ENCODE data around the gene ZSCAN5B. TPM values are rescaled to one million over a fixed set of nuclear protein-coding genes. Genes with fewer than 3 reads are reported as not detected.
"Not testable (repeated sequence)": the region's sequence is repeated elsewhere in the genome, so short reads cannot be mapped to it uniquely, and the experiment has no call there.

ZSCAN5B gene
- polyA plus RNA-seq (2013) = 0.03 and 0.04 TPM in 2 replicates

GRCh38 chr19:56197646-56198045, at the start of gene ZSCAN5B:
Gene ZSCAN5B (minus strand): TSS chr19:56197783. CDS start chr19:56193052, 4,731 bp downstream.
- not testable (repeated sequence) for H4K8ac ChIP-seq (ENCODE audit: low read depth, low read length); H3K4me2 ChIP-seq (ENCODE audit: low read length); H2BK5ac ChIP-seq (ENCODE audit: low read depth, low read length, poor library complexity); H2BK12ac ChIP-seq (ENCODE audit: low read length); H3K4ac ChIP-seq (ENCODE audit: low read depth, low read length); H3K18ac ChIP-seq (ENCODE audit: low read length); H2AK5ac ChIP-seq (ENCODE audit: low read length); H2AFZ ChIP-seq (ENCODE audit: insufficient read depth, low read length, poor library complexity); H3K9ac ChIP-seq (ENCODE audit: low read length); H3K27ac ChIP-seq (ENCODE audit: low read depth, low read length); H4K12ac ChIP-seq (ENCODE audit: low read depth, low read length); H3K36me3 ChIP-seq (ENCODE audit: control insufficient read depth in 1 of 2, insufficient read depth in 2 of 2, low read length in 2 of 2); H3K4me3 ChIP-seq (ENCODE audit: low read depth, low read length); H3K4me1 ChIP-seq (ENCODE audit: control insufficient read depth in 1 of 2, insufficient read depth in 2 of 2, low read length in 2 of 2); H3K79me1 ChIP-seq (ENCODE audit: low read length); H4K91ac ChIP-seq (ENCODE audit: low read depth, low read length); H3K79me2 ChIP-seq (ENCODE audit: control insufficient read depth, insufficient read depth, low read length, poor library complexity); H3K23ac ChIP-seq (ENCODE audit: low read length); H3K14ac ChIP-seq (ENCODE audit: low read length); H3K27me3 ChIP-seq (ENCODE audit: insufficient read depth, low read length); H3K9me3 ChIP-seq (ENCODE audit: insufficient read depth, low read depth, low read length); H2BK120ac ChIP-seq (ENCODE audit: insufficient read depth, low read length, poor library complexity); DNase-seq
- WGBS (ENCODE audit: extremely low coverage, insufficient coverage, insufficient read length) = no CpG with 5 or more reads among the region's 23 CpGs

- not testable (repeated sequence) for H2AFZ ChIP-seq (ENCODE audit: insufficient read depth, low read length, poor library complexity); H3K4me1 ChIP-seq (ENCODE audit: control insufficient read depth in 1 of 2, insufficient read depth in 2 of 2, low read length in 2 of 2); H2BK5ac ChIP-seq (ENCODE audit: low read depth, low read length, poor library complexity); H4K91ac ChIP-seq (ENCODE audit: low read depth, low read length); H3K23ac ChIP-seq (ENCODE audit: low read length); H3K9ac ChIP-seq (ENCODE audit: low read length); H3K27ac ChIP-seq (ENCODE audit: low read depth, low read length); H3K79me2 ChIP-seq (ENCODE audit: control insufficient read depth, insufficient read depth, low read length, poor library complexity); H4K12ac ChIP-seq (ENCODE audit: low read depth, low read length); H2AK5ac ChIP-seq (ENCODE audit: low read length); H3K18ac ChIP-seq (ENCODE audit: low read length); H3K36me3 ChIP-seq (ENCODE audit: control insufficient read depth in 1 of 2, insufficient read depth in 2 of 2, low read length in 2 of 2); H2BK12ac ChIP-seq (ENCODE audit: low read length); H3K27me3 ChIP-seq (ENCODE audit: insufficient read depth, low read length); DNase-seq; H3K4me2 ChIP-seq (ENCODE audit: low read length); H3K4ac ChIP-seq (ENCODE audit: low read depth, low read length); H3K9me3 ChIP-seq (ENCODE audit: insufficient read depth, low read depth, low read length); H4K8ac ChIP-seq (ENCODE audit: low read depth, low read length); H3K4me3 ChIP-seq (ENCODE audit: low read depth, low read length); H2BK120ac ChIP-seq (ENCODE audit: insufficient read depth, low read length, poor library complexity); H3K14ac ChIP-seq (ENCODE audit: low read length); H3K79me1 ChIP-seq (ENCODE audit: low read length)
- WGBS (ENCODE audit: extremely low coverage, insufficient coverage, insufficient read length) = no CpG with 5 or more reads among the region's 4 CpGs
These were observed 48.2 kb upstream of the ZSCAN5B start for GRCh38 chr19:56245764-56246163.

GRCh38 chr19:56245121-56245740, 47.6 kb upstream of the ZSCAN5B start:
- Histone ChIP-seq H2BK12ac (ENCODE audit: low read length) (no peak overlapping the region), H3K27me3 (ENCODE audit: insufficient read depth, low read length) (no peaks in the 10 kb centered on the region), H4K91ac (ENCODE audit: low read depth, low read length) (no peak overlapping the region), H3K36me3 (ENCODE audit: control insufficient read depth in 1 of 2, insufficient read depth in 2 of 2, low read length in 2 of 2) (no peaks in the 10 kb centered on the region), H3K23ac (ENCODE audit: low read length) (no peak overlapping the region), H3K4ac (ENCODE audit: low read depth, low read length) (no peak overlapping the region), H2BK5ac (ENCODE audit: low read depth, low read length, poor library complexity) (no peak overlapping the region), H4K8ac (ENCODE audit: low read depth, low read length) (no peak overlapping the region), H3K18ac (ENCODE audit: low read length) (no peak overlapping the region), H2AFZ (ENCODE audit: insufficient read depth, low read length, poor library complexity) (no peak overlapping the region), H3K27ac (ENCODE audit: low read depth, low read length) (no peak overlapping the region), H3K9ac (ENCODE audit: low read length) (no peak overlapping the region), H4K12ac (ENCODE audit: low read depth, low read length) (no peak overlapping the region), H2AK5ac (ENCODE audit: low read length) (no peak overlapping the region), H3K9me3 (ENCODE audit: insufficient read depth, low read depth, low read length) (no peaks in the 10 kb centered on the region), H3K79me2 (ENCODE audit: control insufficient read depth, insufficient read depth, low read length, poor library complexity) (no peaks in the 10 kb centered on the region), H3K4me3 (ENCODE audit: low read depth, low read length) (no peak overlapping the region), H3K79me1 (ENCODE audit: low read length) (no peaks in the 10 kb centered on the region), H2BK120ac (ENCODE audit: insufficient read depth, low read length, poor library complexity) (no peak overlapping the region), H3K4me1 (ENCODE audit: control insufficient read depth in 1 of 2, insufficient read depth in 2 of 2, low read length in 2 of 2) (no peaks in the 10 kb centered on the region), H3K4me2 (ENCODE audit: low read length) (no peak overlapping the region), H3K14ac (ENCODE audit: low read length) (no peak overlapping the region)
- WGBS (ENCODE audit: extremely low coverage, insufficient coverage, insufficient read length) = no CpG with 5 or more reads among the region's 7 CpGs
- DNase-seq = no peak

- no peaks in the 10 kb centered on the region for H3K79me1 ChIP-seq (ENCODE audit: low read length)
- no peak overlapping the region for H3K14ac ChIP-seq (ENCODE audit: low read length)
- no peak overlapping the region for H3K4me3 ChIP-seq (ENCODE audit: low read depth, low read length)
- no peak overlapping the region for H3K4ac ChIP-seq (ENCODE audit: low read depth, low read length)
- H3K27ac ChIP-seq (ENCODE audit: low read depth, low read length) = no peak overlapping the region
- WGBS (ENCODE audit: extremely low coverage, insufficient coverage, insufficient read length) = no CpG with 5 or more reads among the region's 9 CpGs
- no peak overlapping the region for H2AFZ ChIP-seq (ENCODE audit: insufficient read depth, low read length, poor library complexity)
- no peaks in the 10 kb centered on the region for H3K36me3 ChIP-seq (ENCODE audit: control insufficient read depth in 1 of 2, insufficient read depth in 2 of 2, low read length in 2 of 2)
- no peak overlapping the region for H3K9ac ChIP-seq (ENCODE audit: low read length)
- no peaks in the 10 kb centered on the region for H3K79me2 ChIP-seq (ENCODE audit: control insufficient read depth, insufficient read depth, low read length, poor library complexity)
- no peak overlapping the region for H3K4me2 ChIP-seq (ENCODE audit: low read length)
- no peak overlapping the region for H2BK120ac ChIP-seq (ENCODE audit: insufficient read depth, low read length, poor library complexity)
- H4K8ac ChIP-seq (ENCODE audit: low read depth, low read length) = no peak overlapping the region
- no peak overlapping the region for H4K91ac ChIP-seq (ENCODE audit: low read depth, low read length)
- H2AK5ac ChIP-seq (ENCODE audit: low read length) = no peak overlapping the region
- H3K4me1 ChIP-seq (ENCODE audit: control insufficient read depth in 1 of 2, insufficient read depth in 2 of 2, low read length in 2 of 2) = no peaks in the 10 kb centered on the region
- no peak overlapping the region for H3K23ac ChIP-seq (ENCODE audit: low read length)
- no peak overlapping the region for H2BK12ac ChIP-seq (ENCODE audit: low read length)
- H4K12ac ChIP-seq (ENCODE audit: low read depth, low read length) = no peak overlapping the region
- no peak overlapping the region for H2BK5ac ChIP-seq (ENCODE audit: low read depth, low read length, poor library complexity)
- no peak for DNase-seq
- H3K18ac ChIP-seq (ENCODE audit: low read length) = no peak overlapping the region
- H3K9me3 ChIP-seq (ENCODE audit: insufficient read depth, low read depth, low read length) = no peaks in the 10 kb centered on the region
- no peaks in the 10 kb centered on the region for H3K27me3 ChIP-seq (ENCODE audit: insufficient read depth, low read length)
These were observed 25.9 kb upstream of the ZSCAN5B start for GRCh38 chr19:56223481-56223880.
